ENCODE measurements around the gene PBRM1.

Gene PBRM1

GRCh38 chr3:52712291-52713212, 26.8 kb upstream of the PBRM1 start:
- no peak for TF ChIP-seq CTCF (conservative IDR thresholded peaks at IDR 0.05)
- no peak overlapping the region for H3K27ac ChIP-seq

- no peak for TF ChIP-seq CTCF (conservative IDR thresholded peaks at IDR 0.05)
Observed at GRCh38 chr3:52710512-52710911, 24.8 kb upstream of the PBRM1 start.

GRCh38 chr3:52707585-52707984, 21.9 kb upstream of the PBRM1 start:
- no peak for TF ChIP-seq CTCF (conservative IDR thresholded peaks at IDR 0.05)
- peak overlapping the region; percentile 95 for H3K27ac ChIP-seq

More at GRCh38 chr3:52710512-52710911, 24.8 kb upstream of the PBRM1 start:
- no peak overlapping the region for H3K27ac ChIP-seq

- H3K27ac ChIP-seq, result peak within 1 kb of the TSS; percentile 95
- no peak for TF ChIP-seq CTCF (conservative IDR thresholded peaks at IDR 0.05)
Observed at GRCh38 chr3:52705688-52706686, 20.3 kb upstream of the PBRM1 start, which contains the start of the genes GLT8D1 and SPCS1. TSS of gene GLT8D1 (minus strand) at chr3:52705791. CDS start at chr3:52700460, 5,331 bp downstream. TSS of gene SPCS1 (plus strand) at chr3:52706106. CDS start at chr3:52706247, 141 bp downstream.

GRCh38 chr3:52705438-52705687, 19.6 kb upstream of the PBRM1 start:
- TF ChIP-seq CTCF (conservative IDR thresholded peaks at IDR 0.05), result no peak
- peak overlapping the region; percentile 95 for H3K27ac ChIP-seq

GRCh38 chr3:52704611-52705437, 19.1 kb upstream of the PBRM1 start:
- TF ChIP-seq CTCF (conservative IDR thresholded peaks at IDR 0.05), result no peak
- H3K27ac ChIP-seq, result peak overlapping the region; percentile 95
